Mucosa of stomach (tissue), 1 donor: ENCODE results near the gene SEMA3E.

Experiments used
- H3K27me3 ChIP-seq: one replicate; pipeline ENCODE4 v1.7.0; 2013; ENCODE audit warnings: mild to moderate bottlenecking, low read length; ENCODE audit not compliant: control insufficient read depth, insufficient read depth
- H3K36me3 ChIP-seq: one replicate; pipeline ENCODE4 v1.7.0; 2013; ENCODE audit warnings: low read length; ENCODE audit not compliant: control insufficient read depth, insufficient read depth
- H3K4me1 ChIP-seq: one replicate; pipeline ENCODE4 v1.7.0; 2013; ENCODE audit warnings: mild to moderate bottlenecking, low read length; ENCODE audit not compliant: control insufficient read depth, insufficient read depth
- H3K4me3 ChIP-seq: one replicate; pipeline ENCODE4 v1.7.0; 2013; ENCODE audit warnings: low read length
- H3K9ac ChIP-seq: one replicate; pipeline ENCODE4 v1.7.0; 2013; ENCODE audit warnings: mild to moderate bottlenecking, low read length, moderate library complexity
- H3K9me3 ChIP-seq: one replicate; pipeline ENCODE4 v1.7.0; 2013; ENCODE audit warnings: mild to moderate bottlenecking, low read length, moderate library complexity; ENCODE audit not compliant: control insufficient read depth
- donor health status: Pancreatic carcinoma.

Gene SEMA3E

DNA sequence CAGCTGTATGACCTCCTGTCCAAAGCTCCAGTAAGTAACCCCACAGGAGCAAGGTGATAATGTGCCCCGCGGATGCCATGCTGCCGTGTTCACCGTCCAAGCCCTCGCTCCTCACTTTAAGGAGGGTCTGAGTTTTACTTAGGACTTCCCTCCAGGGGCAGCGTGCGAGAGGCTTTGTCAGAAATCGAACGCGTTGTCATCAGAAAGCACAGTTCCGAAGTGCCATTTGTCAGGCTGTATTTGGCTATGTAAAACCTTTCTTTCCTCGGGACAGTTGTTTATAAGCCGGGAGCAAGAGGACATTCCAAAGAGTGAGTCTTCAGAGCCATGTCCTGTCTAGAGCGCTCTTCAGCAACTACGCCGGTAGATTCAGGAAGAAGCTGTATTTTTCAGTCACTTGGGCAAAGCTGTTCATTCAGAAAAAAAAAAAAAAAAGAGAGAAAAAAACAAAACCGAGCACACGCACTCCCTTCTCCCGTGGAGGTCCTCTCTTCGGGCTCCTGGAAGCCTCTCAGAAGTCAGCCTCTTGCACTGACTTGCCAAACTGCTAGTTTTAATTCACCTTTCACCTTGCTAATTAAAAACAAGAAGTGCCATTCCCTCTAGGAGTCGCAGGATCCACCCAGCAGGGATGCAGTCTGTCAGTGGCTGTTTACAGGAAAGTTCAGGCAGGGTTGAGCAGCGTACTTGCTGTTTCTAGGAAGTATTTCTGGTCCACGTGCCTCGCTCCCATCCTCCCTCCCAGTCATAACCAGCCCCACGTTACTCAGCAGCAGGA, at the start of gene SEMA3E:
TSS of gene SEMA3E (minus strand) at position 676 of the 778 bp plus-strand sequence.
- H3K9ac ChIP-seq: no peak within 1 kb of the TSS
- peaks cover 5% of the 10 kb centered on the region for H3K4me1 ChIP-seq
- no peaks in the 10 kb centered on the region for H3K9me3 ChIP-seq

DNA sequence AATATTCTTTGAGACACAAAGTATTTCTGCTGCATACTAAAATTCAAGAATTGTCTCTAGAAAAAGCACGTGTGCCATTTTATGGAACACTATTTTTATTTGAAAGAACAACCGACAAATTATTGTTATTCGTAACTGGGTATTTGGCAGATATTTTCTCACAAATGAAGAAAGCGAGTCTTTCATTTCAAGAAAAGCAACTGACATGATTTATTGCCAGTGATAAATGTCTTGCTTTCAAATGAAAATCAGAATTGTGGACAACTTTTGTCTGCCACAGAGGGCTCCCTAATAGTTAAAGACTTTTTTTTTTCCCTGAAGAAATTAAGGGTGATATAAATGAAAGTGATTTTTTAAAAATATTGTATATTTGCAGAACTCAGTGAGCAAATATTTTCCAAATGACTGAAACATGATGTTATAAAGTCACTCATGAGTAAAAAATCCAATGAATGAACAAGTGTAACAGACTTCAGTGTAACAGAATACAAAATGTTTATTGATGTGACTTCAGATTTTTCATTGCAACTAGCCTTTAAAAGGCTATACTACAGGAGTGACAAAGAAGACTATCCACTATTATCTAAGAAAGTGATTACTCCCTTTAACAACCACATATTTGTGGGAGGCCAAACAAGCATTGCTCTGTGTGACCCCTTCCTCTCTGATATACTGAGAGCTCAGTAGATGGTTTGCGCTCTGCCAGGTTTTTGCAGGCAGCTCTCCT, 49.0 kb upstream of the SEMA3E start:
- Histone ChIP-seq H3K9ac (no peak overlapping the region), H3K9me3 (no peaks in the 10 kb centered on the region), H3K4me3 (no peak overlapping the region), H3K27me3 (no peaks in the 10 kb centered on the region), H3K36me3 (no peaks in the 10 kb centered on the region), H3K4me1 (no peaks in the 10 kb centered on the region)

More for the DNA sequence above, at the start of gene SEMA3E:
- H3K4me3 ChIP-seq: no peak within 1 kb of the TSS
- H3K36me3 ChIP-seq: no peaks in the 10 kb centered on the region
- H3K27me3 ChIP-seq: peaks cover 15% of the 10 kb centered on the region

DNA sequence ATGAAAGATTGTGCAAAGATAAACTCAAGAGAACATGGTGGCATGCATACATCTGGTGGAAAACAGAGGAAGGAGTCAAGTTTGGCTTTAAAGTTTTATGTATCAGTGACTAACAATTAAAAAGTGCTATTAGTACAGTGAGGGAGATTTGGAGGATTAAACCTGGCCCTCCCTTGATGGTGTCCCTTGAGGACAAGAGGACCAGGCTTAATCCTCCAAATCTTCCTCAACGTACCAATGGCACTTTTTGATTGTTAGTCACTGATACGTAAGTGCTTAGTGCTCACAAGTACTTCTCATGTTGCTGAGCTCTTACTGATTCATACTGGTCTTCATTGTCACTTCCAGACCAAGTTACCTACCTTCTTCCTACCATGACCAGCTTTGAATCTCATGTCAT, 47.2 kb upstream of the SEMA3E start:
- Histone ChIP-seq H3K27me3 (no peaks in the 10 kb centered on the region), H3K4me3 (no peak overlapping the region), H3K9ac (no peak overlapping the region), H3K36me3 (no peaks in the 10 kb centered on the region), H3K4me1 (no peaks in the 10 kb centered on the region), H3K9me3 (no peaks in the 10 kb centered on the region)

DNA sequence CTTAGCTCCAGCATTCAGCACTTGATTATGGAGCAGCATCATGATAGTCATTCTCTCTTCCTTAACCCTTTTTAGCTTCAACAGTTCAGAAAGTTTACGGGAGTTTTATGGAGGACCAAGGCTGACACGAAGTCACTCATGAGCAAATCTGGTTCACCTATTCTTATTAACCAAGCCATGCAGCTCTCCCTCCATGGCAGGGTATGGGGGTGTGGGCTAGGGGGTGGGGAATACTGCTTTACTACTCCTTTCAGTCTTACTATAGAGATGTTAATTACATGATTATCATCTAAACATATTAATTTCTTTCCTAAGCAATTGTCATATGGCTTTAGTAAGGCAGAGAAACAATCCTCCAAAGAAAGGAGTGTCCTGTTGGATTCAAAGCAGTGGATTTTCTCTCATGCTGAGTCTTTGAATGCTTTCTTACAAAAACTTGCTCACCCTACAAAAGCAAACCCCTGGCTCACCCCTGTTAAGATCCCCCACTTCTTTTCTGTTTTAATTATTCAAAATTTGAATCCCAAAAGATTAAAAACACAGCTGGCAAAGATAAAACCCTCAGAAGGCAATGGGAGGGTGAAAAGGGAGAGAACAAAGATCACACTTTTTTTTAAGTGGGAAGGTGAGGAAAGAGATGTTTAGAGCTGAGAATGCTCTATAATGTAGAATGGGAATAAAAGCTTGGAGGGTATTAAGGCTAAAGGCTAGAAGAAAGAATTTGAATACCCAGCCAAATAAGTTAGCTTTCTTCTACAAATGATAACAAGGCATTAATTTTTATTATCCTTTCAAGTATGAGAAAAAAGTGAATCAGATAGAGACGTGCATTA, 46.4 kb upstream of the SEMA3E start:
- Histone ChIP-seq H3K27me3 (no peaks in the 10 kb centered on the region), H3K9ac (no peak overlapping the region), H3K4me1 (no peaks in the 10 kb centered on the region), H3K36me3 (no peaks in the 10 kb centered on the region), H3K9me3 (no peaks in the 10 kb centered on the region), H3K4me3 (no peak overlapping the region)

DNA sequence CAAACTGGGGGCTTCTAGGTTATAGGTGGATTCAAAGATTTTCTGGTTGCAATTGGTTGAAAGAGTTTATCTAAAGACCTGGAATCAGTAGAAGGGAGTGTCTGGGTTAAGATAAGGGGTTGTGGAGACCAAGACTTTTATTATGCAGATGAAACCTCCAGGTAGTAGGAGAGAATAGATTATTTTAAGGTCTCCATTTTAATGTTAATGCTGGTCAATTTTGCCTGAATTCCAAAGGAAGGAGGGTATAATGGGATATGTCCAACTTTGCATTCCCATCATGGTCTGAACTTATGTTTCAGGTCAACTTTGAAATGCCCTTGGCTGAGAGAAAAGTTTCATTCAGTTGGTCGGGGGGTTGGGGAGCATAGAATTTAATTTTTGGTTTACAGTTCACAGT, 44.3 kb upstream of the SEMA3E start:
- no peaks in the 10 kb centered on the region for H3K27me3 ChIP-seq
- H3K9me3 ChIP-seq: no peaks in the 10 kb centered on the region
- no peaks in the 10 kb centered on the region for H3K36me3 ChIP-seq
- no peak overlapping the region for H3K4me3 ChIP-seq
- no peak overlapping the region for H3K9ac ChIP-seq
- H3K4me1 ChIP-seq: no peaks in the 10 kb centered on the region

DNA sequence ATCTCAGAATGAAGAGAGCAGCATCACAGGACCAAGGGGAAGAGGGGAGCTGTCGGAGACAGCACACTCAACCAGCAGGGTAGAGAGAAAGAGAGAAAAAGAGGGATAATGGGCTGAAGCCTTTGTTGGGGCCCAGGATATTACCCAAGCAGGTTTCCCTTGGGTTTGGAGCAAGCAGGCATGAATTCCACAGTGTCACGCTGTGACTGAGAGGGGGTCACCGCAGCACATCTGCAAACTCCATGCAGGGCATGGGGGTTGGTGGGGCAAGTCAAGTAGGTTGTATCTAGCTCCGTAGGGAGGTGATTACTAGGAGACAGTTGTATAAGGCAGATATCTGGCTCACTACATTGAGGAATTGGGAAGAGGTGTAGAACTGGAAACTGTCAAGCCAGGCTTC, 42.2 kb upstream of the SEMA3E start:
- Histone ChIP-seq H3K9ac (no peak overlapping the region), H3K36me3 (no peaks in the 10 kb centered on the region), H3K4me1 (no peaks in the 10 kb centered on the region), H3K27me3 (no peaks in the 10 kb centered on the region), H3K4me3 (no peak overlapping the region), H3K9me3 (no peaks in the 10 kb centered on the region)

DNA sequence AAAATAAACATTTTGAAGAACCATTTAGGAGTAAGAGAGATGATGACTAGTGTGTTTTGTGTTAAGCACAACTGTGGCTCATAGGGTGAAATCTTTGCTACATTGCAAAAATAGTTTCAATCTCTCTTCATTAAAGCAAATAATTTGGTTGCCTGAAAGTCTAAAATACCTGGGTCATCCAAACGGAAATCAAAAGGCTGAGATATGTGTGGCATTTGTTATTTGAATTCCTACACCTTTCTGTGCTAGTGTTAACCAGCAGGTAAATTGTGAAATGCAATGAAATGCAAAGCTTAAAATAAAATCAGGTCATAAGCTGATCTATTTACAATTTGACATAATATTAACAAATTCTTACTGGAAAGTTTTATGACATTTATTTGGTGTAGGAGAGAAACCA, 40.9 kb upstream of the SEMA3E start:
- Histone ChIP-seq H3K9ac (no peak overlapping the region), H3K4me1 (no peaks in the 10 kb centered on the region), H3K4me3 (no peak overlapping the region), H3K36me3 (no peaks in the 10 kb centered on the region), H3K9me3 (no peaks in the 10 kb centered on the region), H3K27me3 (no peaks in the 10 kb centered on the region)

DNA sequence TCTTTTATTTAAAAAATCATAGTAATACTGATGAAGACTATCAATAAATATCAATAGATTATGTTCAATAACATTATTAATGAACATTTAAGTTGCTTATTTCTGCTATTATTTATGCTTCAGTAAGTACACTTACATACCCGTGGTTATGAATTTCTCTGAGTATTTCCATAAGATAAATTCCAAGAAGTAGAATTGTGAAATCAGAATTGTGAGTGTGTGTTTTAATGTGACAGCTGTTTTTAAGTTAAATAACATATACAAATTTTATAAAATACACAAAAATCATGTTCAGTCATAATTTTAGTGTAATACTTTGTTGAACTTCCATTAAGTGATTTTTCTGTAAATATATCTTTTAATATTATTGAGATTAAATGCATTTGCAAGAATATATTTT, 37.5 kb upstream of the SEMA3E start:
- Histone ChIP-seq H3K9me3 (no peaks in the 10 kb centered on the region), H3K9ac (no peak overlapping the region), H3K4me3 (no peak overlapping the region), H3K36me3 (no peaks in the 10 kb centered on the region), H3K27me3 (no peaks in the 10 kb centered on the region), H3K4me1 (no peaks in the 10 kb centered on the region)

DNA sequence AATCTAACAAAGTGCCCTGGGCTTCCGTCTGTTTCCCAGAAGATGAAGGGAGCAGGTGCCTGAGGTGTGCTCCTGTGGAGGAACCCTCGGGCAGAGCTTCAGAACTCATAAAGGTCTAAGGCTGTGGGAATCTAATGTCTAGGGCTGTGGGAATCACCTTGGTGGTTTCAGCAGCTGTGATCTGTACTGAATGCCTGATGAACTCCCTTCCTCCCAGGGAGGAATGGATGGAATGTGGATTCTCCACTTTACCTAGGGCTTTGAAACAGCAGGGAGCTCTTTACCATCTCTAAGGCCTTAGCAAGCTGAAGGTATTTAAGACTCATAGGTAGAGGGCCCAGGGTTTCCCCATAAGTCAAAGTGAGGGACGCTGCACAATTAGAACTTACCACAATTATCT, 36.0 kb upstream of the SEMA3E start:
- Histone ChIP-seq H3K4me1 (no peaks in the 10 kb centered on the region), H3K9ac (no peak overlapping the region), H3K4me3 (no peak overlapping the region), H3K36me3 (no peaks in the 10 kb centered on the region), H3K27me3 (no peaks in the 10 kb centered on the region), H3K9me3 (no peaks in the 10 kb centered on the region)

DNA sequence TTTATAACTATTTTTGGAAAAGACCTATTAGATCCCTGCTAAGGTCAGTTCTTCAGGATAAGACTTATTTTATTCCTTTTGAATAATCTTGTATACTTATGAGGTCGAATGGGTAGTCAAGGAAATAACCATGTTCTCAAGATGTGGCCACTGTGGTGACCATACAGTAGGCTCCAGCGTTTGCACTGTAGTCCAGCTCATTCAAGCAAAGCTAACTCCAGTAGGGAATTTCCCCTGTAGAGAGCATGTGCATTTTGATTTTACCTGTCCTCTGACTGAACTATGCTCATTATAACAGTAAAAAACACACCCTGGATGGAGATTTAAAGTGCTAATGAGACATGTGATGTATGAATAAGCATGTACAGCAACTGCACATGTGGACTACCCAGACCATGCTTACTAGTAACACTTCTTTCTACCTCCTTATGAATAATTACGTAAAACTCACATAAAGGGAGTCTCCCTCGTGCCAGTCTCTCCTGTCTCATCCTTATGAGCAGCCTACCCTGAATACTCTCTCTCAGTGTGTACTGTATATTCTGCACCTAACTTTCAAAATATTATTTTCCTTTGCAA, 32.4 kb upstream of the SEMA3E start:
- no peaks in the 10 kb centered on the region for H3K27me3 ChIP-seq
- no peak overlapping the region for H3K4me3 ChIP-seq
- no peaks in the 10 kb centered on the region for H3K36me3 ChIP-seq
- no peak overlapping the region for H3K9ac ChIP-seq
- H3K4me1 ChIP-seq: no peaks in the 10 kb centered on the region
- H3K9me3 ChIP-seq: no peaks in the 10 kb centered on the region

DNA sequence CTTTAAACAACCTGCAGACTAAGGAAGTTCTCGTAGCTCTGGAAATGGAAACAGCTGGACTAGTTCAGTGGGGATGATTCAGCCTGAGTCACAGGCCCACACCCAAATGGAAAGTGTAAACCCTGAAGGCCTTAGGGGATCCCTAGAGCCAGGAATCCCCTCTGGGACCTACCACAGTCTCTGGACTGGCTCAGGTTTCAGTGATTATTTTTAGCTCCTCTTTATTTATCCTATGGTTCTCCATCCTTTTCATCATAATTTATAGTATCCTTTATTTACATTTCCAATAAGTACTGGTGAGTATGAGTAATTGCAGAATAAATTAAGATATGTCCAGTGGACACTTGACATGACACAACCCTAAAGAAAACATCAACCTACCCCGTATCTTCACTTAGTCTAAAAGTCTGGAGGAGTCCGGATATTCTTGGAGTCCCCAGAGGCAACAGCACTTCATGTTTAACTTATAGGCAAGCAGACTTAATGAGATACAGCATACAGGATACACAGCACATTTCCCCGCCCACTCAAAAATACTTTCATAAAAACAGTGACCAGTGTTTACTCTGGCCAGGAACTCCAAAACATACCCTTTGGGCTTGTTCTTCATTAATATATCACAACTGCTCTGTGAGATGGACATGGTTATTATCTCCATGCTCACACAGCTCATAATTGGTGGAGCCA, 28.4 kb upstream of the SEMA3E start:
- Histone ChIP-seq H3K4me1 (no peaks in the 10 kb centered on the region), H3K36me3 (no peaks in the 10 kb centered on the region), H3K27me3 (no peaks in the 10 kb centered on the region), H3K4me3 (no peak overlapping the region), H3K9ac (no peak overlapping the region), H3K9me3 (no peaks in the 10 kb centered on the region)
